Activated T-cell treated with anti-CD3 and anti-CD28 coated beads, Interleukin-2, amount 50 U/mL, for 48 hours (primary cell): Measurements from ENCODE around the gene SINHCAF.

Experiments used
- DNase-seq, 2 experiments: peaks; one replicate each; pipeline ENCODE4 v3.0.0-alpha.2; 2020

The SINHCAF gene

DNA sequence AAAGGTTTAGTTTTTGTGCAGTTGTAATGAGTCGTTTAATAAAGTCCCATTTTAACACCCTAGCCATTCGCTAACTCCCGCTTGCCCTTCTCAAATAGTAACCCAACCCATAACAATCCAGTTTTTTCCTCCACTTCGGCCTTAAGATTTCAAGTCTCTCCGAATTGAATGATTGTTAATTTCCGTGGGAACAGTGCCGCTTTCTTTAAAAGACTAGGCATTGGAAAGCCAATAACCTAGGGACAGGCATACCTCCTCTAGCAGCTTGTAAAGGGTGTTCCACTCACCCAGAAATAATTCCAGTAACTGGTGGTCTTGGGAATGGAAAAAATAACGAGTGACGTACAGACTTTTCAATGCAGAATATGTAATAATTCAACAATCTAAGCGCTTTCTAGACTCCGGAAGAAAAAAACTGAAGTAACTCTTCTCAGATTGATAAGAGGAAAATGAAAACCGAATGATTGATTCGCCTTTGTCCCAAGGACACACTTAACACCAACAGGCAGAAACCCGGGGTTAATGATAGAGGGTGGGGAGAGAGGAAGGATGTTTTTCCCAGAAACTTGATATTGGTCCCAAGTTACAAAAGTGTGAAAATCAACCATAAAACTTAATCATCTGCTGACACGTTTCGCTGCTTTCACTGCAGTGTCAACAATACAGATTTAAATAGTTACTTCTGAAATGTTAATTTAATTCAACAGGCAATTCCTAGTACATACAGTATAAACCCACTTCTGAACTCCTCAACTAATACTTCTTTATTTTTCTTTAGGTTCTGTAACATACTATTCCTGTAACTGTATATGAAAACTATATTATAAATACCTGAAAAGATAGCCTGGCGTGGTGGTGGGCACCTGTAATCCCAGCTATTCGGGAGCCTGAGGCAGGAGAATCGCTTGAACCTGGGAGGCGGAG is 1.0 kb upstream of the SINHCAF start:
- DNase-seq: no peak

DNA sequence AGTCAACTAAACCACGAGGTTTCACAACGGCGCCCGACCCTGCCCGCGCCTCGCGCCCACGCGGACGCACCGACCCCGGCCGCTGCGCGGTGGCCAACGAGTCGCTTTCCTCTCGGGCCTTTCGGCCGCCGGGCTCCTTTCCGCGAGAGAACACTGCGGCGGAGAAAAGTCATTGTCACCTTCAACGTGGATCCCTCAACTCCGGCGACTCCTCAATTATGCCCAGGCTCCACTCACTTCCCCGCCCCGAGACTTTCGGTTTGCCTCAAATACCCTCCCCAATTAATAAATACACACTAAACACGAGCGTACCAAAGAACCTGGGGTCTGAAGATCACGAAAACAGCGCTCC is 450 bp downstream of the SINHCAF start:
- peak in 1 of 2 experiments; percentile 67 for DNase-seq

DNA sequence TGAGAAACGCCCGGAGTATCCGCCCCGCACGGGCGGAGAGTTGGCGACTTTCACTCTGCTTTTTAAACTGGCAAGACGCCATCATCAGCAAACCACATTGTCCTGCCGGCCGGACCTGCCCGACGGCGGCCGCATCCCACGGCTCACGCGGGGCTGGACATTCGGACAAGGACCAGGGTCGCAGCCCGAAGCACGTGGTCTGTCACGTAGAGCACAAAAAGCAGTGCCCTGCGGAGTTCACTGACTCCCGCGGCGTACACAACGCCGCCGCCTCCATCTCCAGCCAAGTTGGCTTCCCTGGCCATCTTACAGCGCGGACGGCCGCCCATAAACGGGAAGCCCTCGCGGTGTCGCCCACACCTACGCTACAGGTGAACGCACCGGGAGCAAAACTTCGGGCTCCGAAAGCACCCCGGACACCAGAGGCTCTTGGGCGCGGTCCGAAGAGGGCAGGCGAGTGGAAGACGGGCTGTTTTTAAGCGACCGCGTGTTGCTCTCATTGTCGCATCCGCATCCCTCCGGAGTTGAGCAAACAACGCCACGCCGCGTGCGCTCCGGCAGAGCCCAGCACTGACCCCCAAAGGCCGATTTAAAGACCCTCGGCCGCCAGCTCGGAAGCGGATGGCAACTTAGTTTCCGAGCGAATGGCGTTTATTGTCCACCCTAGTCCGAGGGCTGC is 966 bp downstream of the SINHCAF start:
- DNase-seq: peak; percentile 69 to 71

DNA sequence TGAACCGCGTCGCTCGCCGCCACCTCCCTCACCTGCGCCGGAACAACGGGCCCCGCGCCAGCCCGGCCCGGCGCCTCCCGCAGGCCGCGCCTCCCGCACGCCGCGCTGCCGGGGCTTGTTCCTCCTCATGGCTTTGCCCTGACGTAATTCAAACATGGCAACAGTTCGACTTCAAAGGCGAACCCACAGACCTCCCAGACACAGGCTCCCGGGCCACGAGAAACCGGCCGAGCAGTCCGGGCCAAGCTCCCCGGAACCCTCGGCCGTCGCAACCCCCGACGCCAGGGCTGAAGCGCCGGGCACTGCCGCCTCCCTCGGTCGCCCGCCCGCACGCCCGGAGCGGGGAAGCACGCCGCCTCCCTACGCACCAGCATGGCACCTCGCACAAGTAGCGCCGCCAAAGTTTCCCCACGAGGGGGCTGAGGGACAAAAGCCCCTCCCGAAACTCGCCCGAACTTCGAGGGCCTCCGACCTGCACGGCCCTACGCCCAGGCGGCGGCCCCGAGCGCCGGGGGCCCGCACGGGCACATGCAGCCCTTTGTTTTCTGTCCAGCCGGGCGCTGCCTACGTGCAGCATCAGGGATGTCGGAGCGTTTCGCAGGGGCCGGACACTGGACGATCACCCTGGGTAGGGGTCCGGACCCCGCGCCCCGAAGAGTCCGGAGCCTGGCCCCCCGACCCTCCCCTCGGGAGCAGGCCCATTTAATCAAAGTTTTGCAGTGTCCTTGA is 1.7 kb downstream of the SINHCAF start:
- DNase-seq: peak; percentile 72 to 80

DNA sequence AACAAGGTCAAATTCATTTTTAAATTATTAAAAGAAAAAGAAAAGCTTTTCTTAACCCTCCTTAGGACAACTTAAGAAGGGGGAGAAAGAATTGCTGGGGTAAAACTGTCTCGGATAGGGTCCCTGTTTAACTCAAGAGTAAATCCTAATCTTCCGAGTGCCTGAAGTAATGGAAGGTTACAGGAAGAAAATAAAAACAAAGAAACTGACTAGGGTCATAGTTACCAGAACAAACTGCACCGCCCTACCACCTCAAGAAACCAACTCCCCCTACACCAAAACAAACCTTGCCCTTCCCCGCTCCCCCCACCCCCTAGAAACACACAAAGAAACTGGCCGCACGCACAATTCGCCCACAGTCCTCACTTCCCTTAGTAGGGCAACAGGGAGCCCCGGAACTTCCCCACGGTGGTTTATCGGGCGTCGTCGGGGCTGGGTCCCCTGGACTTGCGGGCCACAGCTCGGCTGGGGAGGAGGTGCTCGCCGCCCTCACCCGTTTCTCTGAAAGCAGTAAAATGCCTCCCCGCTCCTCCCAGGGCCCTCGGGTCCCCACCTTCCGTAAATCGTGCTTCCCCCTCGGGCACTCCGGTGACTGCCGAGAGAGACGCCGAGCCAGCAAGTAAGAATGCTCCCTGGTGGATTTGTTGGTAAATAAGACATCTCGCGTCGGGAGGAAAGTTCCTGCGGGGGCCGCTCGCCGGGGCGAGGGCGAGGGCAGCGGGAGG is 2.4 kb downstream of the SINHCAF start:
- DNase-seq: peak; percentile 72 to 75

DNA sequence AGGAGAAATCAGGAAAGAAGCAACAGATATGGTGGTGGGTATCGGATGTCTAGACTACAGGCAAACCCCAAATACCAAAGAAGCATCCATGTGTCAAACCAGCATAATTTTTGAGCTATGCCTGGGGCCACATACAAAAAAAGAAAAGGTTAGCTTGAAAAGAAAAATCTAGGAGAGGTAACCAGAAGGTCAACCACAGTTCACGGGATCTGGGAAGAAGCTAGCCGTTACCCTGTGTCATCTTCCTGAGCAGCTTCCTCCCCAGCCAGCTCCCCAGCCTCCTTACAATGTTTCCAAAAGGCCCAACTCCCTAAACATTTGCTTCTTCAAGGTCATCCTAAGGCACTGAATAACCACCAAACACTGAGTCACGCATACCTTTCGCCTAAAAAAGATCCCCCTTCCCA is 3.1 kb downstream of the SINHCAF start:
- DNase-seq: no peak

DNA sequence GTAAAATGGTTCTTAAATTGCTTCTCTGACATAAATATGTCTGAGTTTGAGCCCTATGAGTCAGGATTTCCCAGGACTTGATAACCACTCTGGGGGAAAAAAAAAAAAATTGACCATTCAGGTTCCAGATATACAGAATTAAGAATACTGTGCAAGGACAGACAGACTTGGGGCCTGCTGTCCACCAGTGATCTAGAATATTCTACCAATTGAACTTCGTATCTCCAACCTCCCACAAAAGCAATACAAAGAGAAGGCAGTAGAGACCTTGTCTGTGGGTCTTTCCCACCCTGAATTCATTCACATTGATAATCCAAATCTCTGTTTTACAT is 4.1 kb downstream of the SINHCAF start:
- no peak for DNase-seq

DNA sequence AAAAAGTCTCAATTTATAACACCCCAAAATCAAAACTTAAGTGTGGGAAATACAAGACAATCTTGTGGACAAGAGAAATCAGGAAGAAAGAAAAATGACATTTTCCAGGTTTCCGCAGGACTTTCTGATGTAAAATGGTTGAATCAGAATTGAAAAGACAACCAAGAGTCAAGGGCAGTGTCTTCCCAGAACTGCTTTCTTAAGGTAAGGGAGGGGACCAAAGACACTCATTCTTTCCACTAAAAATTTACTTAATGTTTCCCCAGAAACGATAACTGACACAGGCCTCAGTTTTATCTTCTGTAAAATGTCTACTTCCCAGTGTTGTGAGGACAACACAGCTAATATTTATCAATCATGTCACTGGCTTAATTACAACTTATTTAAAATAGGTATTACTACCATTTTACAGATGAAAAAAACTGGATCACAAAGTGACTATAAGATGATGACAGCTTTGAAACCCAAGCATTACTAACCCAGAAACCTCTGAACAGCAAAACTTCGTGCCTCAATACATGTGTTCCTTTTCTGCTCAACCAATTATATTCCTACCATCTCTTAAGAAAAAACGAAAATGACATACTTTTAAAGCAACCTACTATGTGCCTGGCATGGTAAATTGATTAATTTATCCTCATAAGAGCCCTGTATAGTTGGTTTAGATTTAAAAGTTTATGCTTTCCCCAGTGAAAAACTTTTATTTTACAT is 4.6 kb downstream of the SINHCAF start:
- DNase-seq: no peak

DNA sequence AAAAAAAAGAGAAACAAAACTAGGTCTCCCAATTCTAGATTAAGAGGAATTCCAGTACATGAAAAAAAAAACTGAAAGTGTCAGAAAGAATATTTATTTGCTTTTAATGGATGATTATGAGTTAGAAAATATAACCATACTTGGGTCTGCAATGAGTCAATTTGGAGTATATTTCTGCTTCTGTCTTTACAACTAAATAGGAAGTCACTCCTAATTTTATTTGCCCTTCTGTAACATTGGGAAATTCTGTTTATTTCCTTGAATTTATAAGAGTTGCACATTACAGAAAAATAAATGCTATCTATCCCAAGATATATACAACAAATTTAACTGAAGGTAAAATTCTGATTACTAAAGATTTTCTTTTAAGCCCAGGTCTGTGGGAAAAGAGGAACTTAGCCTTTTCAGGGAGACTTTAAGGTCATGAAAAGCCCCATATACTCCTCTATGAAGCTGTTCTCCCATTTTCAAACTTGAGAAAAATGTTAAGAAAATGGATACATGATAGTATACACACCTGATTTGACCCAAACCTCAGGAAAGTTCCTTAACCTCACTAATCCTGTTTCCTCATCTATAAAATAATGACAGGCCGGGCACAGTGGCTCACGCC is 7.2 kb downstream of the SINHCAF start:
- no peak for DNase-seq

DNA sequence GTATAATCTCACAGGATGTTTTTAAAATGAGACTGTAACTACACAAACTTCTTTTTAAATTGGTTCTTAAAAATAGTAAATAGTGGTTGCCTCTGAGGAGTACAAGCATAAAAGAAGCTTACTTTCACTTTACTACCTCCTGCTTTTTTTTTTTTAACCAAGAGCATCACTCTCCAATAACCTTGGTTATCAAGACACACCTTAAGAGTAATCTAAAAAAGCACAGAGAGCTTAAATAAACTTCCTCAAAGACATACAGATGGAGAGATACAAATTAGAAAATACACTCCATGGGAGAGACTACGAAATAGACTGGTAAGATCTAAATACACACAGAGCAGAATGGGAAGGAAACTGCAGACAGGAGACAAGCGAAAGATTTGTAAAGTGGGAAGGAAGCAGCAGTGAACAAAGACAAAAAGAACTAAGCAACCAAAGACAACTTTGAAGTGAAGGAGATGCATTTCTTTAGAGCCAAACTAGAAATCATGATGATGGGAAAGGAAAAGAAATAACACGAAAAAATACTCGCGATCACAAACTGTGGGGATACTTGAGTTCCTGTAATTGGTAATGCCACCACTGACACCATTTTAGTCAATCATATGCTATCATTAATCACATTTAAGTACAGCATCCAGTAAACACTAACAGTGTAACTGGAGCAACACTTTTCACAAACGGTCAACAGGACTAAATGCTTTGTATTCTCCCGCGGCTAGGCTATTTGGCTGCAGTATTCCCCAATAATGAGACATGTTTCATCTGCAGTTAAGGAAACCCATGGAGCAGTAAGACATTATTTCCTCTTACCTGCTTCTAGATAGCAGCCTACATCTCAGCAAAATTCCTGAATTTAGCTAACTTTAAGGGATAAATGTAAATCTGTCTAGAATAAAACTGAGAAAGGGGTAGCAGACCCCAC is 8.2 kb downstream of the SINHCAF start:
- no peak for DNase-seq

DNA sequence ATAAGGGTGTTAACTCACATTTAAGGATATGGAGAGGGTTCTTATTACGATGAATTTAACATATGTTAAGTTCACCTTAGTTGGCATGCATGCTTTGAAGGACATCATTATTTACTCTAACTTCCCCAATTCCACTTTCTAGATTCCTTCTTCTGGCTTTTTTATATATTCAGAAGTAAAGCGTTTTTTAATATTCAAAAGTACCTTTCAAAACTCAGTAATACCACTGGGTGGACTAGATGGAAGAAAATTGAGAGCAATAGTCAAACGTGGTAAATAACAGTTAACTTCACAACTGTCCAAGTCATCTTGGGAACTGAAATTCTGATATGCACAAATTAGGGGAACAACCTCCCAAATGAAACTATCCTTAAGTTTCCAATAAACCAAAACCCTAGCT is 9.1 kb downstream of the SINHCAF start:
- no peak for DNase-seq

DNA sequence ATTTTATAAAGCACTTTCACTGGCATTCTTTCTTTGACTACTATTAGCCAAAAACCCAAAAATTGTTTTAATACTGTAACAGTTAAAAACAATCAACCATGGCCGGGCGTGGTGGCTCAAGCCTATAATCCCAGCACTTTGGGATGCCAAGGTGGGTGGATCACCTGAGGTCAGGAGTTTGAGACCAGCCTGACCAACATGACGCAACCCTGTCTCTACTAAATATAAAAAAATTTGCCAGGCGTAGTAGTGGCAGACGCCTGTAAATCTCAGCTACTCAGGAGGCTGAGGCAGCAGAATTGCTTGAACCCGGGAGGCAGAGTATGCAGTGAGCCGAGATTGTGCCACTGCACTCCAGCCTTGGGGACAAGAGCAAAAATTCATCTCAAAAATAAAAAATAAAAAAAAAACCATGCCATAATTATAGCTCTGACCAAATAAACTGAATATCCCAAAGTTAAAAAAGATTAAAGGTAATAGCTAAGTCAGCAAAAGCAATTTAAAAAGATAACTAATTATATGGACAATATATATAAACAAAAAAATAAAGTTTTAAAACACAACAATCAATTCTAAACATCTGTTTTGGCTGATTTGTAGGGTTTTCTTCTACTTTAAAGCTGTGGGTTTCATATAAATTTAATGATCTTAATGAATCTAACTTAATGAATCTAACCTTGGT is 10.0 kb downstream of the SINHCAF start:
- DNase-seq: no peak

DNA sequence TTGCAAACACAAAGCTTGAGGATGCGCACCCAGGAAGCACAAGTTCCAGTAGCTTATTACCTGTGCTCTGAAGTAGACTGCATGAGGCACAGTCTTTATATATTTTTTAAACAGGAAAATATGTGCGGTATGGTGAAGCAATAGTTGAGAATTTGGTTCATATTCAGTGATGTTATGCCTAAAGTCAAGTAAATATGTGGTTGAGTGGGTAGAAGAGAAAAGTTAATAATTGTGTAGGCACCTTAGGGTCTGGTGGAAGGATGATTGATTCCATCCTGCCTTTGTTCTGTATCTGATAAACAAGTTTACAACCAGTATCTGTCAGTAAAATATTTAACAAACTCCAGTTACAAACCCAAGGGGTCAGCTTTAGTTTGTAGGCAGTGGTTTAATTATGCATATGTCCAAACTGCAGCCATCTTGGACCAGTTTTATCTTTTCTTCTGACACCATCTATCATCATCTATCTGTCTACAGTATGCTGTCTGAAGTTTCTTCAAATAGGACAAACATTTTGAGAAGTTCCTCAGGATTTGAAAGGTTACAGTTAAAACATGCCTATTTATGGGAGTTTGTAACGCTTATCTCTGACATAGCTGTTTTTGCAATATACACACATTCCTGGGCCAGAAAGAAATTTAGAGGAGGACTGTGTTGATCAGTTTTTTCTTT is 10.8 kb downstream of the SINHCAF start:
- no peak for DNase-seq

DNA sequence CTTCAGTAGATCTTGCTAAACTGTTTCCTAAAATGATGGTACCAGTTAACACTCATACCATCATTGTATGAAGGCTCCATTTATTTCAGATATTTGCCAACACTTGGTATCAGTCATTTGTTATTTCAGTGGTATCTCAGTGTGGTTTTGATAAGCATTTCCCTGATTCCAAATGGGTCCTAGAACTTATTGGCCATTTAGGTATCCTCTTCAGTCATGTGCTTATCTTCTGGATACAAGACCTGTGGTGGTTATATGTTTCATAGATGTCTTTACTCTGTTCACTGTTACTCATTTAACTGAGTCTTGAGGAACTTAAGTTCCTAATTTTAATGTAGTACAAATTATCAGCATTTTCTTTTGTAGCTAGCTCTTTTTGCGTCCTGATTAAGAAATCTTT is 13.5 kb downstream of the SINHCAF start:
- DNase-seq: no peak

DNA sequence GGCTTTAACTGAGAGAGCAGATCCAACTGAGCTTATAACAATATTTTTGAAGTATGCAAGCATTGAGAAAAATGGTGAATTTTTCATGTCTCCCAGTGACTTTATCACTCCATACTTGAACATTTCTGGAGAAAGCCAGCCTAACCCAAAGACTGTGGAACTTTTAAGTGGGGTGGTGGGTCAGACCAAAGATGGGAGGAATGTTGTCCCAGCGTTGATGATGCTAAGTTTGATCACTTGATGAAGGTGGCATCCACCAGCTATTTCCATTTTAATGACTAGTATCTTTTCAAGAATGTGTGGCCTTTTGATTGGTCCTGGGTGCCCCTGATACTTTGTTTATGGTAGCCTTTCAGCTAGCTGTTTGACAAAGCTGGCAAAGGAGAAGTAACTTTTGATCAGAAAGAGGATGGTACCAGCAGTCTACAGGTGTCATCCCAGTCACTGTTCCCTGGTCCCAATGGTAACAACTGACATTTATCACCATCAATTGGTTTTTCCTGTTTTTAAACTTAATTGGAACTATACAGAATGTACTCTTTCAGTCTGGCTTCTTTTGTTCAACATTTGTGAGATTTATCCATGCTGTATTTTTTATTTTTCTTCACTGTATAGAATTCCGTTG is 14.2 kb downstream of the SINHCAF start:
- no peak for DNase-seq

DNA sequence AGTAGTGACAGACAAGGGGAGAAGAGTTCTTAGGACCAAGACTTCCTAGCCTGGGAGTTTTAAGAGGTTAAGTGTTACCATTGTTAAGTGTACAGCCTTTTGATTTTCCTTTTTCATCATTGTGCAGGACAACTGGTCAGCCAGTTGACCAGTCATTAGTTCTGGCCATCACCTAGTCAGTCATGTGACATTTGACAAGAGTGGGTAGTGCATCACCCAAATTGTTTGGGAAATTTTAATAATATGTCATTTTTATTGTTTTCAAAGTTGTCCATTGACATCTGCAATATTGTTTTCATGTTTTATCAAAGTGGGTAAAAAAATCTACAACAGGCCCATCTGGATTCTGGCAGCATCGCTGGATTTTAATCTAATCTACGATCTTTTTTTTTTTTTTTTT is 15.5 kb downstream of the SINHCAF start:
- DNase-seq: no peak

DNA sequence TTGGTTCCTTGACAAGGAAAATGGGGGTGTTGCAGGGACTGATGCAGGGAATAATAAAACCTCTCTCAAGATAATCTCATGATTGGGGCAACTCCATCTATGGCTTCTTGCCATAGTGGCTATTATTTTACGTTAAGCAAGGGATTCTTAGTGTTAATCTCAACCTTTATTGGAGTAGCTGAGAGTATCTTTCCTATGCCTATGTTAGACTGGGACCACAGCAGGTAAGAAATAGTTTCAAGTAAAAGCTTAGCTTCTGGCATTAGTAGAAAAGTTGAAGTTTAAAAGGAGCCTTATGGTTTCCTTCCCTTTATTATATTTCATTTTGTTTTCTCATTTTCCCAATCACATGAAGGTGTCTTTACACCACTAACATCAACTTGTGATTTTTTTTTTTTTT is 16.7 kb downstream of the SINHCAF start:
- no peak for DNase-seq

DNA sequence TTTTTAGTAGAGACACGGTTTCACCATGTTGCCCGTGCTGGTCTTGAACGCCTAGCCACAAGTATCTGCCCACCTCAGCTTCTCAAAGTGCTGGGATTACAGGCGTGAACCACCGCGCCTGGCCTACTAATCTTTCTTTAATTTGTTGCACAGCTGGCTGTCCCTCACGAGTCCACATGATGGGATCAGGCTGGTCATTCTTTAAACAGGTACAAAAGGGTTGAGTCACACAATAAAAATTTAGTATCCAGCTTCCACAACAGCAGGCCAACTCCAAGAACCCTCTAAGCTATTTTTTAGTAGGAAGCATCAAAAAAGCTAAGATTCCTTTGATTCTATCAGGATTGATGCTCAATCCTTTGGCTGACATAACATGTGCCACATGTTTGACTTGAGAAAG is 17.8 kb downstream of the SINHCAF start:
- no peak for DNase-seq

DNA sequence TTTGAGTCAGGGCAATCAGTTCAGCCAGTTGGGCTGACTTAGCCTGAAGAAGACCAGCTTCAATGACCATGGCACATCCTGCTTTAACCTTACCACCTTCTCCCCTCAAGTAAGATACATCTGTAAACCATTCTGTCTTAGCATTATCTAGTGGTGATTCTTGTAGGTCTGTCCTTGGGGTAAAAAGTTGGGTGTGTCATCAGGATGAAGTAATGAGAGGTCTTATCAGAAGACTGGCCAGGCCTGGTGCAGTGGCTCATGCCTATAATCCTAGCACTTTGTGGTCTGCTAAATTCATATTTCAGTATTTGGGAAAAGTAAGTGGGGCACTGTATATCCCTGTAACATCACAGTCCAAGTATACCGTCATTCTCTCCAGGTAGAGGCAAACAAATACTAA is 19.1 kb downstream of the SINHCAF start:
- DNase-seq: no peak
